GM12878 (cell line): ENCODE measurements around the gene TBCD. TPM values are rescaled to one million over a fixed set of nuclear protein-coding genes. Genes with fewer than 3 reads are reported as not detected.

Experiments
- ATF7 ChIP-seq: fragments of 450-650 bp; IDR thresholded peaks from 2 replicates; pipeline ENCODE4 v1.6.1; 2016; ENCODE audit warnings: low read depth, mild to moderate bottlenecking
- CHD4 ChIP-seq: fragments of 200-600 bp; sonication (generic); IDR thresholded peaks from 2 replicates; pipeline ENCODE4 v1.6.1; 2016; ENCODE audit warnings: mild to moderate bottlenecking
- CREB1 ChIP-seq: IDR thresholded peaks from 2 replicates; pipeline ENCODE4 v1.6.1; 2012; ENCODE audit warnings: low read depth, mild to moderate bottlenecking, inconsistent platforms
- FOS ChIP-seq: IDR thresholded peaks from 3 replicates; pipeline ENCODE4 v1.6.1; 2011; ENCODE audit warnings: borderline replicate concordance; ENCODE audit not compliant: insufficient read length; ENCODE audit errors: extremely low read depth
- HDAC2 ChIP-seq: fragments of 200-600 bp; sonication (generic); IDR thresholded peaks from 2 replicates; pipeline ENCODE4 v1.6.1; 2017
- JUNB ChIP-seq: IDR thresholded peaks from 2 replicates; pipeline ENCODE4 v1.6.1; 2016; ENCODE audit warnings: antibody characterized with exemption, mild to moderate bottlenecking
- KDM1A ChIP-seq: fragments of 200-600 bp; sonication (generic); IDR thresholded peaks from 2 replicates; pipeline ENCODE4 v1.6.1; 2016; ENCODE audit warnings: borderline replicate concordance
- POLR2A ChIP-seq: IDR thresholded peaks from 2 replicates; pipeline ENCODE4 v1.6.1; 2011; ENCODE audit warnings: low read depth, mild to moderate bottlenecking, low read length
- RBBP5 ChIP-seq: fragments of 200-600 bp; sonication (generic); conservative IDR thresholded peaks from 2 replicates; pipeline ENCODE4 v1.6.1; 2016
- RUNX3 ChIP-seq: IDR thresholded peaks from 2 replicates; pipeline ENCODE4 v1.6.1; 2012; ENCODE audit warnings: low read length, inconsistent platforms
- SPI1 ChIP-seq: IDR thresholded peaks from 2 replicates; pipeline ENCODE4 v1.6.1; 2011; ENCODE audit warnings: low read depth, mild to moderate bottlenecking, low read length, moderate library complexity, borderline replicate concordance; ENCODE audit not compliant: insufficient read depth
- SUZ12 ChIP-seq: fragments of 200-600 bp; sonication (generic); IDR thresholded peaks from one replicate; pipeline ENCODE4 v1.6.1; 2018; ENCODE audit warnings: antibody characterized with exemption, mild to moderate bottlenecking; ENCODE audit not compliant: unreplicated experiment
- TAF1 ChIP-seq: IDR thresholded peaks from 2 replicates; pipeline ENCODE4 v1.6.1; 2011; ENCODE audit warnings: mild to moderate bottlenecking, low read depth, low read length, borderline replicate concordance
- WRNIP1 ChIP-seq: IDR thresholded peaks from 2 replicates; pipeline ENCODE4 v1.6.1; 2011; ENCODE audit warnings: low read depth, low read length, improper control_type of control experiment, borderline replicate concordance
- ZBED1 ChIP-seq: IDR thresholded peaks from 2 replicates; pipeline ENCODE4 v1.6.1; 2016; ENCODE audit warnings: borderline replicate concordance
- ZZZ3 ChIP-seq: IDR thresholded peaks from 2 replicates; pipeline ENCODE4 v1.6.1; 2011; ENCODE audit warnings: low read depth; ENCODE audit not compliant: control insufficient read depth, insufficient read length
- polyA plus RNA-seq, 11 experiments: library from polyadenylated mRNA; depleted of rRNA in 4 of 11; unstranded in 6 of 11; stranded (reverse) in 5 of 11; fragments of >200 nt; fragmentation: Nextera tagmentation in 4 of 11; fragmentation: Illumina TruSeq in 1 of 11; extraction: Ambion mirVana in 4 of 11; extraction: Trizol in 1 of 11; gene quantifications; 1 replicate in 1 of 11; 2 replicates in 10 of 11; pipeline versions ENCODE4 v1.2.1 to v1.2.3, GENCODE V29; 2011 to 2016; ENCODE audit warnings: inconsistent platforms in 2 of 11, missing spikeins in 2 of 11, low read depth in 1 of 11
- total RNA-seq, 4 experiments: library from RNA; depleted of rRNA in 3 of 4; stranded (reverse); fragments of >200 nt in 3 of 4; fragmentation: Illumina TruSeq in 1 of 4; extraction: Trizol in 1 of 4; gene quantifications; 2 replicates each; pipeline versions ENCODE4 v1.2.1 to v1.2.3, GENCODE V29; 2013 to 2021
- TF ChIP-seq, protein P1 (sequence below): fragments of 150-350 bp; IDR thresholded peaks from 2 replicates; pipeline ENCODE4 v1.6.1; 2014; ENCODE audit warnings: mild to moderate bottlenecking, low read depth, low read length
- TF ChIP-seq, protein P2 (sequence below): IDR thresholded peaks from 2 replicates; pipeline ENCODE4 v1.6.1; 2011; ENCODE audit warnings: borderline replicate concordance, low read depth, mild to moderate bottlenecking, moderate library complexity, low read length; ENCODE audit not compliant: insufficient read depth, poor library complexity, severe bottlenecking
- TF ChIP-seq, protein P3 (sequence below): fragments of 450-650 bp; IDR thresholded peaks from 2 replicates; pipeline ENCODE4 v1.6.1; 2016; ENCODE audit warnings: mild to moderate bottlenecking, moderate library complexity, borderline replicate concordance
- TF ChIP-seq, protein P4 (sequence below): fragments of 450-650 bp; IDR thresholded peaks from 2 replicates; pipeline ENCODE4 v1.6.1; 2017; ENCODE audit warnings: mild to moderate bottlenecking, moderate library complexity

Gene TBCD
- total and polyA plus RNA-seq, 10 of the 15 experiments (the other 5 are each of a cell fraction or from before 2014, with no cell fraction given): 10.3 to 114 (median 52.4) TPM

DNA sequence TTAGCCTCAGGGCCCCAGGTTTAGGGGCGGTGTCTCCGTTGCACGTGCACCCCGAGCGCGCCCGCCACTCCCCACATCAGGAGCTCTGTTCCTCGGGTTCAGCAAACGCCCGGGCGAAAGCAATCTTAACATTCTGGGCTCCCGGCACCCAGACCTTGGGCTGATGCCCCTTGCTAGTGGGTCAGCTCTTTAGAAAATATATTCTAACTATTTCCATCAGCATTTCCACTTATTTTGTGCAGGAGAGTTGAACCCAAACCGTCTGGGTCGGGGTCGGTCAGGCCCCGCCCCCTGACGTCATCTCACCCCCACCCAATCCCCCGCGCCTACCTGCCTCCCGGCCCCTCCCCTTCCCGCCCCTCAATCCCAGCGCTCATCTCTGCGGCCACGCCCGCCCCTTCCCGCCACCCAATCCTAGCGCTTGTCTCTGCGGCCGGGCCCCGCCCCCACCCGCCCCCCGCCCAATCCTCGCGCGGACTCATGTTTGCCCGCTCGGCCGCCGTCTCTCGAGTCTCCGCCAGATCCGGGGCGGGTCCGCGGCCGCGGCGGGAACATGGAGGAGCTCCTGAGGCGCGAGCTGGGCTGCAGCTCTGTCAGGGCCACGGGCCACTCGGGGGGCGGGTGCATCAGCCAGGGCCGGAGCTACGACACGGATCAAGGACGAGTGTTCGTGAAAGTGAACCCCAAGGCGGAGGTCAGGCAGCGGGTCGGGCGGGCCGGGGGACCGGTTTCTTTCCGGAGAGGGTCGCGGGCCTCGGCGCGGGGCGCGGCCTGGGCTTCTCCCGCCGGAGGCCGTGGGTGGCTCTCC lies 35.5 kb upstream of the TBCD start, which contains the start of gene FN3KRP (continued):
- TF ChIP-seq, protein P1, sequence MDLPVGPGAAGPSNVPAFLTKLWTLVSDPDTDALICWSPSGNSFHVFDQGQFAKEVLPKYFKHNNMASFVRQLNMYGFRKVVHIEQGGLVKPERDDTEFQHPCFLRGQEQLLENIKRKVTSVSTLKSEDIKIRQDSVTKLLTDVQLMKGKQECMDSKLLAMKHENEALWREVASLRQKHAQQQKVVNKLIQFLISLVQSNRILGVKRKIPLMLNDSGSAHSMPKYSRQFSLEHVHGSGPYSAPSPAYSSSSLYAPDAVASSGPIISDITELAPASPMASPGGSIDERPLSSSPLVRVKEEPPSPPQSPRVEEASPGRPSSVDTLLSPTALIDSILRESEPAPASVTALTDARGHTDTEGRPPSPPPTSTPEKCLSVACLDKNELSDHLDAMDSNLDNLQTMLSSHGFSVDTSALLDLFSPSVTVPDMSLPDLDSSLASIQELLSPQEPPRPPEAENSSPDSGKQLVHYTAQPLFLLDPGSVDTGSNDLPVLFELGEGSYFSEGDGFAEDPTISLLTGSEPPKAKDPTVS: no peak
- TF ChIP-seq RBBP5: no peak
- TF ChIP-seq ZBED1: no peak
- TF ChIP-seq, protein P2, sequence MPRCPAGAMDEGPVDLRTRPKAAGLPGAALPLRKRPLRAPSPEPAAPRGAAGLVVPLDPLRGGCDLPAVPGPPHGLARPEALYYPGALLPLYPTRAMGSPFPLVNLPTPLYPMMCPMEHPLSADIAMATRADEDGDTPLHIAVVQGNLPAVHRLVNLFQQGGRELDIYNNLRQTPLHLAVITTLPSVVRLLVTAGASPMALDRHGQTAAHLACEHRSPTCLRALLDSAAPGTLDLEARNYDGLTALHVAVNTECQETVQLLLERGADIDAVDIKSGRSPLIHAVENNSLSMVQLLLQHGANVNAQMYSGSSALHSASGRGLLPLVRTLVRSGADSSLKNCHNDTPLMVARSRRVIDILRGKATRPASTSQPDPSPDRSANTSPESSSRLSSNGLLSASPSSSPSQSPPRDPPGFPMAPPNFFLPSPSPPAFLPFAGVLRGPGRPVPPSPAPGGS: no peak
- TF ChIP-seq, protein P3, sequence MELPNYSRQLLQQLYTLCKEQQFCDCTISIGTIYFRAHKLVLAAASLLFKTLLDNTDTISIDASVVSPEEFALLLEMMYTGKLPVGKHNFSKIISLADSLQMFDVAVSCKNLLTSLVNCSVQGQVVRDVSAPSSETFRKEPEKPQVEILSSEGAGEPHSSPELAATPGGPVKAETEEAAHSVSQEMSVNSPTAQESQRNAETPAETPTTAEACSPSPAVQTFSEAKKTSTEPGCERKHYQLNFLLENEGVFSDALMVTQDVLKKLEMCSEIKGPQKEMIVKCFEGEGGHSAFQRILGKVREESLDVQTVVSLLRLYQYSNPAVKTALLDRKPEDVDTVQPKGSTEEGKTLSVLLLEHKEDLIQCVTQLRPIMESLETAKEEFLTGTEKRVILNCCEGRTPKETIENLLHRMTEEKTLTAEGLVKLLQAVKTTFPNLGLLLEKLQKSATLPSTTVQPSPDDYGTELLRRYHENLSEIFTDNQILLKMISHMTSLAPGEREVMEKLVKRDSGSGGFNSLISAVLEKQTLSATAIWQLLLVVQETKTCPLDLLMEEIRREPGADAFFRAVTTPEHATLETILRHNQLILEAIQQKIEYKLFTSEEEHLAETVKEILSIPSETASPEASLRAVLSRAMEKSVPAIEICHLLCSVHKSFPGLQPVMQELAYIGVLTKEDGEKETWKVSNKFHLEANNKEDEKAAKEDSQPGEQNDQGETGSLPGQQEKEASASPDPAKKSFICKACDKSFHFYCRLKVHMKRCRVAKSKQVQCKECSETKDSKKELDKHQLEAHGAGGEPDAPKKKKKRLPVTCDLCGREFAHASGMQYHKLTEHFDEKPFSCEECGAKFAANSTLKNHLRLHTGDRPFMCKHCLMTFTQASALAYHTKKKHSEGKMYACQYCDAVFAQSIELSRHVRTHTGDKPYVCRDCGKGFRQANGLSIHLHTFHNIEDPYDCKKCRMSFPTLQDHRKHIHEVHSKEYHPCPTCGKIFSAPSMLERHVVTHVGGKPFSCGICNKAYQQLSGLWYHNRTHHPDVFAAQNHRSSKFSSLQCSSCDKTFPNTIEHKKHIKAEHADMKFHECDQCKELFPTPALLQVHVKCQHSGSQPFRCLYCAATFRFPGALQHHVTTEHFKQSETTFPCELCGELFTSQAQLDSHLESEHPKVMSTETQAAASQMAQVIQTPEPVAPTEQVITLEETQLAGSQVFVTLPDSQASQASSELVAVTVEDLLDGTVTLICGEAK: no peak
- no peak for TF ChIP-seq HDAC2
- peak; percentile 93 for TF ChIP-seq POLR2A
- no peak for TF ChIP-seq ZZZ3
- no peak for TF ChIP-seq SUZ12
- TF ChIP-seq TAF1: peak; percentile 73; the same call in 1 of the 2 replicates
- TF ChIP-seq SPI1: no peak
- TF ChIP-seq RUNX3: 0 out of 2 replicates have a peak, but pooled peaks have one; percentile 1
- TF ChIP-seq CREB1: peak; percentile 70
- TF ChIP-seq KDM1A: no peak
- no peak for TF ChIP-seq JUNB
- no peak for TF ChIP-seq FOS
- TF ChIP-seq, protein P4, sequence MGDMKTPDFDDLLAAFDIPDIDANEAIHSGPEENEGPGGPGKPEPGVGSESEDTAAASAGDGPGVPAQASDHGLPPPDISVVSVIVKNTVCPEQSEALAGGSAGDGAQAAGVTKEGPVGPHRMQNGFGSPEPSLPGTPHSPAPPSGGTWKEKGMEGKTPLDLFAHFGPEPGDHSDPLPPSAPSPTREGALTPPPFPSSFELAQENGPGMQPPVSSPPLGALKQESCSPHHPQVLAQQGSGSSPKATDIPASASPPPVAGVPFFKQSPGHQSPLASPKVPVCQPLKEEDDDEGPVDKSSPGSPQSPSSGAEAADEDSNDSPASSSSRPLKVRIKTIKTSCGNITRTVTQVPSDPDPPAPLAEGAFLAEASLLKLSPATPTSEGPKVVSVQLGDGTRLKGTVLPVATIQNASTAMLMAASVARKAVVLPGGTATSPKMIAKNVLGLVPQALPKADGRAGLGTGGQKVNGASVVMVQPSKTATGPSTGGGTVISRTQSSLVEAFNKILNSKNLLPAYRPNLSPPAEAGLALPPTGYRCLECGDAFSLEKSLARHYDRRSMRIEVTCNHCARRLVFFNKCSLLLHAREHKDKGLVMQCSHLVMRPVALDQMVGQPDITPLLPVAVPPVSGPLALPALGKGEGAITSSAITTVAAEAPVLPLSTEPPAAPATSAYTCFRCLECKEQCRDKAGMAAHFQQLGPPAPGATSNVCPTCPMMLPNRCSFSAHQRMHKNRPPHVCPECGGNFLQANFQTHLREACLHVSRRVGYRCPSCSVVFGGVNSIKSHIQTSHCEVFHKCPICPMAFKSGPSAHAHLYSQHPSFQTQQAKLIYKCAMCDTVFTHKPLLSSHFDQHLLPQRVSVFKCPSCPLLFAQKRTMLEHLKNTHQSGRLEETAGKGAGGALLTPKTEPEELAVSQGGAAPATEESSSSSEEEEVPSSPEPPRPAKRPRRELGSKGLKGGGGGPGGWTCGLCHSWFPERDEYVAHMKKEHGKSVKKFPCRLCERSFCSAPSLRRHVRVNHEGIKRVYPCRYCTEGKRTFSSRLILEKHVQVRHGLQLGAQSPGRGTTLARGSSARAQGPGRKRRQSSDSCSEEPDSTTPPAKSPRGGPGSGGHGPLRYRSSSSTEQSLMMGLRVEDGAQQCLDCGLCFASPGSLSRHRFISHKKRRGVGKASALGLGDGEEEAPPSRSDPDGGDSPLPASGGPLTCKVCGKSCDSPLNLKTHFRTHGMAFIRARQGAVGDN: no peak
- no peak for TF ChIP-seq WRNIP1
- TF ChIP-seq CHD4: no peak
- TF ChIP-seq ATF7: peak; percentile 92
- TF ChIP-seq, all 136 proteins: peak for 18
